Upper lobe of left lung (tissue), 4 donors: ENCODE data around the gene UBAP1.

Experiments used
- EP300 ChIP-seq, 4 donors: sonication (generic); formaldehyde crosslinking; IDR thresholded peaks; one replicate each; pipeline ENCODE4 v1.5.1; 2017; ENCODE audit warnings: antibody characterized with exemption in 4 of 4, control low read depth in 2 of 4
- POLR2A ChIP-seq, 4 donors: fragments of 450-650 bp; IDR thresholded peaks; one replicate each; pipeline ENCODE4 v1.5.1; 2016 to 2017; ENCODE audit warnings: antibody characterized with exemption in 4 of 4, mild to moderate bottlenecking in 2 of 4
- TF ChIP-seq, protein P1 (sequence below), 6 experiments: fragments of 450-650 bp in 4 of 6; fragments of 200-600 bp in 2 of 6; sonication (generic) in 2 of 6; IDR thresholded peaks; one replicate each; pipeline ENCODE4 v1.5.1; 2016 to 2019; ENCODE audit warnings: antibody characterized with exemption in 6 of 6

DNA sequence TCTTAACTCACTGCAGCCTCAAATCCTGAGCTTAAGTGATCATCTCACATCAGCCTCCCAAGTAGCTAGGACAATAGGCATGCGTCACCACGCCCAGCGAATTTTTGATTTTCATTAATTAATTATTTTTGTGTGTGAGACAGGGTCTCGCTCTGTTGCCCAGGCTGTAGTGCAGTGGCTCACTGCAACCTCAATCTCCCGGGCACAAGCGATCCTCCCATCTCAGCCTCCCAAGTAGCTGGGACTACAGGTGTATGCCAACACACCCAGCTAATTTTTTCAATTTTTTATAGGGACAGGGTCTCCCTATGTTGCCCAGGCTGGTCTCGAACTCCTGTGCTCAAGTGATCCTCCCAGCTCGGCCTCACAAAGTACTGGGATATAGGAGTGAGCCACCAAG is 41.4 kb downstream of the UBAP1 start:
- TF ChIP-seq, protein P1, sequence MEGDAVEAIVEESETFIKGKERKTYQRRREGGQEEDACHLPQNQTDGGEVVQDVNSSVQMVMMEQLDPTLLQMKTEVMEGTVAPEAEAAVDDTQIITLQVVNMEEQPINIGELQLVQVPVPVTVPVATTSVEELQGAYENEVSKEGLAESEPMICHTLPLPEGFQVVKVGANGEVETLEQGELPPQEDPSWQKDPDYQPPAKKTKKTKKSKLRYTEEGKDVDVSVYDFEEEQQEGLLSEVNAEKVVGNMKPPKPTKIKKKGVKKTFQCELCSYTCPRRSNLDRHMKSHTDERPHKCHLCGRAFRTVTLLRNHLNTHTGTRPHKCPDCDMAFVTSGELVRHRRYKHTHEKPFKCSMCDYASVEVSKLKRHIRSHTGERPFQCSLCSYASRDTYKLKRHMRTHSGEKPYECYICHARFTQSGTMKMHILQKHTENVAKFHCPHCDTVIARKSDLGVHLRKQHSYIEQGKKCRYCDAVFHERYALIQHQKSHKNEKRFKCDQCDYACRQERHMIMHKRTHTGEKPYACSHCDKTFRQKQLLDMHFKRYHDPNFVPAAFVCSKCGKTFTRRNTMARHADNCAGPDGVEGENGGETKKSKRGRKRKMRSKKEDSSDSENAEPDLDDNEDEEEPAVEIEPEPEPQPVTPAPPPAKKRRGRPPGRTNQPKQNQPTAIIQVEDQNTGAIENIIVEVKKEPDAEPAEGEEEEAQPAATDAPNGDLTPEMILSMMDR (IDR thresholded peaks at IDR 0.05) = no peak
- TF ChIP-seq POLR2A (IDR thresholded peaks at IDR 0.05) = no peak
- no peak for TF ChIP-seq EP300 (IDR thresholded peaks at IDR 0.05)
